Kidney capillary endothelial cell (primary cell): ENCODE data around the gene ALOX5.

Source experiments
- DNase-seq: peaks from one replicate; pipeline ENCODE4 v3.0.0-alpha.2; 2018; ENCODE audit warnings: low spot score

The ALOX5 gene

DNA sequence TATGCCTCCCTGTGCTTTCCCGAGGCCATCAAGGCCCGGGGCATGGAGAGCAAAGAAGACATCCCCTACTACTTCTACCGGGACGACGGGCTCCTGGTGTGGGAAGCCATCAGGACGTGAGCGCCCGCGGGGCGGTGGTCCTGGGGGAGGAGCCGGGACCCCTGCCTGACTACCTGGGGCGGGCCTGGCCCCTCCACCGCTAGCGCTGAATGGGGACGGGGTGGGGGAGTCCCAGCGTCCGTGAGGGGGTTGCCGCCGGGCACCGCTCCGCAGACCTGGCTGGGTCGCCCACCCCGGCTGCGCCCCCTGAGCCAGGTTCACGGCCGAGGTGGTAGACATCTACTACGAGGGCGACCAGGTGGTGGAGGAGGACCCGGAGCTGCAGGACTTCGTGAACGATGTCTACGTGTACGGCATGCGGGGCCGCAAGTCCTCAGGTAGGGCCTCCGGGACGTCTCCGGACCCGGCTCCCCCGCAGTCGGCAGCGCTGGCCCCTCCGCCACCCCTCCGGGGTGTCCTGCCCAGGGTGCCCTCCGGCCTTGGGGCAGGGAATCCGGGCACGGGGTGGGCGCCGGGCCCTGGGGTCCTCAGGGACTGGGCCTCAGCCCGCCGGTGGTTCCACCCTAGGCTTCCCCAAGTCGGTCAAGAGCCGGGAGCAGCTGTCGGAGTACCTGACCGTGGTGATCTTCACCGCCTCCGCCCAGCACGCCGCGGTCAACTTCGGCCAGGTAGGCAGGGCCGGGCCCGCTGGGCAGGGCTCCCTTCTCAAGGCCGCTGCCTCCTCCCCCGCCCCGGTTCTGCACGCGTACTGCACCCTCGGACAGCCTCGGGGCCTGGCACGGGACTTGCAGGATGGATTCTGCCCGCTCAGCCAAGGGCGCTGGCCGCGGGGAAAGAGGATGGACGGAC lies 69.3 kb downstream of the ALOX5 start:
- DNase-seq = no peak

DNA sequence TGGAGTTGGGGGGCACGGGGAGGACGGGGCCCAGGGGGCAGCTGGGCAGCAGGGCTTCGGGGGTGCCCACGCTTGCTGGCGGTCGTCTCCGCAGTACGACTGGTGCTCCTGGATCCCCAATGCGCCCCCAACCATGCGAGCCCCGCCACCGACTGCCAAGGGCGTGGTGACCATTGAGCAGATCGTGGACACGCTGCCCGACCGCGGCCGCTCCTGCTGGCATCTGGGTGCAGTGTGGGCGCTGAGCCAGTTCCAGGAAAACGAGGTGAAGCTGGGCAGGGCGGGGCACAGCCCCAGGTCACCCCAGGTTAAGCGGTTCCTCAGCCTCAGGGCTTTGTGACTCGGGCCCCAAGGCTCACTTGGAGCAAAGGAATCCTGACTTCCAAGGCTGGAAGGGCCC lies 70.0 kb downstream of the ALOX5 start:
- no peak for DNase-seq

DNA sequence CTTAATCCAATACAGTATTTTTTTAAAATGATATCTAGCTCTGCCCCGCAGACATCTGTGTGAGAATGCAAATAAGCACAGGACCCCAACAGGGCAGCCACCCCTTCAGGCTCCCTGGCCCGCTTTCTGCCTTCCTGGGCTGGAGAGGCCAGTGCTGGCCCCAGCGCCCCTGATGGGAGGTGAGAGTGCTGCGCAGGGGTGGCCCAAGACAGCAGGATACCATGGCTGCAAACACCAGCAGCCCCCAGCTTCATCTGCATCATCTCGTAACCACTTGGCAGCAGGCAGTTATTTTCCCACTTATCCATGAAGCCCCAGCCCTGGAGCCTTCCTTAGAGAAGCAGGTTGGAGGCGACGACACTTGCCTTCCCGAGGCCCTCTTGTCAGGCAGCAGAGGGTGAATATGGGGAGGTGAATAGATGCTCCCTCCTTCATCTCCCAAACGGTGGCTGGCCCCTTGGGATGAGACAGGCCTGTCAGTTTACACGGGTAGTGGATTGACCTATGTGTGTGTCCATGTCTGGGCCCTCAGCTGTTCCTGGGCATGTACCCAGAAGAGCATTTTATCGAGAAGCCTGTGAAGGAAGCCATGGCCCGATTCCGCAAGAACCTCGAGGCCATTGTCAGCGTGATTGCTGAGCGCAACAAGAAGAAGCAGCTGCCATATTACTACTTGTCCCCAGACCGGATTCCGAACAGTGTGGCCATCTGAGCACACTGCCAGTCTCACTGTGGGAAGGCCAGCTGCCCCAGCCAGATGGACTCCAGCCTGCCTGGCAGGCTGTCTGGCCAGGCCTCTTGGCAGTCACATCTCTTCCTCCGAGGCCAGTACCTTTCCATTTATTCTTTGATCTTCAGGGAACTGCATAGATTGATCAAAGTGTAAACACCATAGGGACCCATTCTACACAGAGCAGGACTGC lies 71.2 kb downstream of the ALOX5 start:
- no peak for DNase-seq

DNA sequence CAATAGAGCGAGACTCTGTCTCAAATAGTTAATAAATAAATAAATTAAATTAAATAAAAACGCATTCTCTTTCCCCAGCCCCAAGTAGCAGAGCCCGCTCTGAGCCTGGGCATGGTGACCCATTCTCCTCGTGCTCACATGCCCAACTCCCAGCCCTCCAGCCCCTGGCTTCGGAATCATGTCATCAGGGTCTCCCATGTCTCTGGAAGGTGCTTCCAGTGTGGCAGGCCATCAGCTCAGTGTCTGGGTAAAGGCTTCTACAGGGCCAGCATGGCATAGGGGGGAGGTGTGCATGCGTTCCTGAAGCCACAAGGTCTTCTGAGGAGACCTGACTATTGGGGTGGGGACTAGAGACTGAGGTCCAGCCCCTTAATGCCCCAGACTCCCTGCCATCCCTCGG lies 72.8 kb downstream of the ALOX5 start:
- no peak for DNase-seq

DNA sequence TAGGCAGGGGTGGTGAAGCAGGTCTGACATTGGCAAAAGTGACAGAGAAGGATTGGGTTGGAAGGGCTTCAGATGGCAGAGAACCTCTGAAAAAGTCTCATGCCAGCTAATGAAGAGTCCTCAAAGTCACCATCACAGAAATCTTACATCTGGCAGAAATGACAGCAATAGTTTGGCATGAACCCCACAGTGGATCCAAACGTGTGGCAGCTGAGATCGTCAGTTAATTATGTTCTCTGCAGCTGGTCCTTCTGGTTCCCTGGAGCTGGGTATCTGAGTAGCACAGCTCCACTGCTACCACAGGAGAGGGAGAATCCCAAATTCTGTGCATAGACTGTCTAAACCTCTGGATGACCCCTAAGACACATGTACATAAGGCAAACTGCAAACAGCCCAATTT lies 73.4 kb downstream of the ALOX5 start:
- no peak for DNase-seq

DNA sequence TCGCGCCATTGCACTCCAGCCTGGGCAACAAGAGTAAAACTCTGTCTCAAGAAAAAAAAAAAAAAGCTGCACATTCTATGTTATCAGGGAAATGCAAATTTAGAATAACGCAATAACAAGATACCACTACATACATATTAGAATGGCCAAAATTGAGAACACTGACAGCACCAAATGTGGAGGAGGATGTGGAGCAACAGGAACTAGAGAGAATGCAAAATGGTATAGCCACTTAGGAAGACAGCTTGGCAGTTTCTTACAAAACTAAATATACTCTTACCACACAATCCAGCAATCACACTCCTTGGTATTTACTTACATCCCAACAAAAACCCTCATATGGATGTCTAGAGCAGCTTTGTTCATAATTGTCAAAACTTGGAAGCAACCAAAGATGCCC lies 76.8 kb downstream of the ALOX5 start:
- no peak for DNase-seq

DNA sequence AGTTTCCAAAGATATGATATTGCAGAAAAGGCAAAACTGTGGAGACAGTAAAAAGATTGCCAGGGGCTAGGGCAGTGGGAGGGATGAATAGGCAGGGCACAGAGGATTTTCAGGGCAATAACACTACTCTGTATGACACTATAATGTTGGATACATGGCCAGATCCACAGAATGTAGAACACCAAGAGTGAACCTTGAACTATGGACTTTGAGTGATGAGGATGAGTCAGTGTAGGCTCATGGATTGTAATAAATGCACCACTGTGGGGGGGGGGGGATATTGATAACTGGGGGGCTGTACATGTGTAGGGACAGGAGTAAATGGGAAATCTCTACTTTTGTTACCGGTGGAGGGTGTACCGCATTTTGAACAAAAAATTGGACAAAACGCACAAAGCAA lies 77.4 kb downstream of the ALOX5 start:
- no peak for DNase-seq

DNA sequence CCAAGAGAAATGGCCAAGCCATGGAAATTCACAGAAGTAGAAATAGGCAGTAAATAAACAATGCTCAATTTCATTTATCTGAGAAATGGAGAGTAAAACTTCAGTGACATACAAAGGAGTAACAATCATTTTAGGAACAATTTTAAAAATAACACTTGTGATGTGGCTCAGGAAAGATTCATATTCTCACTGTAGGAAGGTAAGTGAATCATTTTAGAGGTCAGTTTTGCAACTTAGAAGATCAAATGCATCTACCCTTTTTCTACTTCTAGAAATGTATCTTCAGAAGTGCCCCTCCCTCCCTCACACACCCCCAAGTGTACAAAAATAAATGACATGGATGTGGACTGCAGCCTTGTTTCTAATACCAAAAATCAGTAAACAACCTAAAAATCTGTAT lies 78.3 kb downstream of the ALOX5 start:
- DNase-seq = no peak

DNA sequence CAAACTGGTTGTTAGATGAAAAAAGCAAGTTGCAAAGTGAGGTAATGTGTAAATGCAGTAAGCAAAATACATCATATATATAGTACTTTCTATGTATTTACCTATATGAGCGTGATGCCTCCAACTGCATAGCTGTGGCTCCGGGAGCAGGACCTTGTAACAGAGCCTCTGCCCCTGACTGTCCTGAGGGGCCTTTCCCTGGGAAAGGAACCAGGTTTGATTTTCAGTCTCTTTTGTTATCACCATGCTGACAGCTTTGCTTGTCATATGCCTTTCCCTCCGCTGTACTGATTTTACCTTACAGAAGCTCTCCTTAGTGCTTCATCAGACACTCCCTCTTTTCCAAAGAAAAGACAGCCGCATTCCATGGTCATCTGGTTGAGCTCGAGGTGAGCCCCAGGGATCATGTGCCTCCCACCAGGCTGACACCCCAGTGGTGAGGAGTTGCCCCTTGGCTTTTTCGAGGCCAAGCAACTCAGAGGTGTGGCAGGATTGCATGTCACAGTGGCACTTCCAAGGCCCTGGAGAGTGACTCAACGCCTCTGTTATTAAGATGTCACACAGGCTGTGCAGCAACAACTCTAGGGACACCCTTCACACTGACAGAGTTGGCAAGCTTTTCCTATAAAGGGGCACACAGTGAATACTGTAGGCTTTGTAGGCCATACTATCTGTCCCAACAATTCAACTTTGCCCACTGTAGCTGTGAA lies 78.9 kb downstream of the ALOX5 start:
- DNase-seq = no peak

DNA sequence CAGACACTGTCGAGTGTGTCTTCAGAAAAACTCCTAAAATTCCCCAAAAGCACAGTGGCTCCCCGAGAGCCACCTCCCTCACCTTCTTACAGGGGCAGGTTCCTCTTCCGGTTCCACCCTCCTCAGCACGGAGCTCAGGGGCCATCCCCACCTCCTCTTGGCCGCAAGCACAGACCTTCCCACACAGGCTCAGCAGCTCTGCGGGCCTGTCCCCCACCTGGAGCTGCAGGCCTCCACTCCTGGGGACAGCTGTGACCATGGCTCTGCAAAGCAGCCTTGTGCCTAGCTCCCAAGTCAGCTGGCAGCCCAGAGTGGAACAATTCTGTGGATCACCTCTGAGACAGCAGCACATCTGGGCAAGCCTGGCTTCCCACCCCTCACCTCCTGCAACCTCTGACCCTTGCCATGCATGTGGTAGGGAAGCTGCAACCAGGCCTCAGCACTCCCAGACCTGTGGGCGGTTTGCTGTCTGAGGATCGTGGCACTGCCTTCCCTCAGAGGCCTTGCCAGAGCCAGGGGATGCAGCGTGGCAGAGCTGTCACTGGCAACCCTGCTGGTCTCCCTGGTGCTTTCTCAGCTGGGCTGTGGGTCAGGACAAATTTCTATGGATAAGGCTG lies 79.7 kb downstream of the ALOX5 start:
- no peak for DNase-seq

DNA sequence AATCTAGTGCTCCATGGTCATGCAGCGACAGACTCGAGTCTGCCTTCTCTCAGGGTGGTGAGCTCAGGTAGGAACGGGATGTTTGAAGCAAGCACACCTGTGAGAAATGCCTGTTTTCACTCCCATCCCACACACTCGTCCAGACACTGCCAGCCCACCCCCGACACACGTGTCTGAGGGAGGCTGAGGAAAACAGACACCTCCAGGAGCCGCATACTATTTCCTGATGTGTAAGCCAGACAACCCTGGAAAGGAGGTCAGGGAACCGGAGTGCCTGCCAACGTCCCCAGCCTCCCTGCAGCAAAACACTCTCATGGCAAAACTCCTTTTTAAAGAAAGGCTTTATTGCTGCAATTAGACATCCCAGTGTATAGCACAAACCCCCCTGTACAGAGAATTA lies 80.2 kb downstream of the ALOX5 start:
- no peak for DNase-seq

DNA sequence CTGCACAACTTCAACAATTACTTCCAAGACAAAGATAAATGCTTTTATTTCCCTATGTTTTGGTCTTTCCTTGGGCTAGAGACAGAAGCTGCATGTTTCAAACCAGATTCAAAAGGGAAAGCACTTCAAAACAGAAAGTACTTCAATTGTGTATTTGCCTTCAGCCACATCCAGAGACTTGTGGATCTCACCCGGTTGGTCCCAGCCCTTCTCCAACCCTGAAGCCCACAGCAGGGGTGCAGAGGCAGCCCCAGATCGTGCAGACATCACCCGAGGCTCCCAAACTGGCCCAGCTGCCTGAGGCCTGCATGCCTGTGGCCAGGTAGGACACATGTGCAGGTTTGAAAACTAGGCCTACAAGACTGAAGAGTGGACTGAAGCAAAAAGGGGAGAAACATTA lies 80.8 kb downstream of the ALOX5 start:
- no peak for DNase-seq

DNA sequence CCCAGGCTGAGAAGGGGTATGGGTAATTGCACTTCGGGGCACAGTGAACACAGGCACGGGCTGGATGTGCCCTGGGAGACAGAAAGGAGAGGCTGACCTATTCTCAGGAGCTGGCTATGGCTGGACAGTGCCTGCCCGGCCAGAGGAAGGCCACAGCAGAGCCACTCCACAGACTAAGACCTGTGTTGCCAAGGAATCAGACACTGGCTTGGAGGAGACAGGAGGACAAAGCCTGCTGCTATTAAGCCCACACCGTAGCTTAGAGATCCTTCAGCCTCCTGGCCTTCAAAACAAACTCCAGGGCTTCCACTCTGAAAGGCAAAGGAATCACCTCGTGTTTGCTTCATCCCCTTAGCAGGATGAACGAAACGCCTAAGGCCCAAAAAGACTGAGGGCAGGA lies 82.2 kb downstream of the ALOX5 start:
- no peak for DNase-seq

DNA sequence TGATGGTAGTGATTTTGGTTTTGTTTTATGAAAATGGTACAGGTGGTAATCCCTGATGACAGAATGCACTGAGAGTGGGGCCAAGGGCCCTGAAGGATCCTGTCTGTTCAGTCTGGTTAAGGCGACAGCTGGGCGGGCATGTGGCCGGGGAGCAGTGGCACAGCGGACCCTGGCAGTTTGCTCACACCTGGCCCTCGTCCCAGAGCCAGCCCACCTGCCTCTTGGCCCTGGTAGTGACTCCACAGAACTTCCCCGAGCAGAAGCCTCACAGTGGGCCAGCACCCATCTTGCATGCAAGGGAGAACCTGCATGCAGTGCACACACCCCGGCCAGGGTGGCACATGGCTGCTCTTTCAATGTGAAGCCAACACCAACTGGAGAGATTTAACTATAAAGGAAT lies 82.8 kb downstream of the ALOX5 start:
- DNase-seq = no peak

DNA sequence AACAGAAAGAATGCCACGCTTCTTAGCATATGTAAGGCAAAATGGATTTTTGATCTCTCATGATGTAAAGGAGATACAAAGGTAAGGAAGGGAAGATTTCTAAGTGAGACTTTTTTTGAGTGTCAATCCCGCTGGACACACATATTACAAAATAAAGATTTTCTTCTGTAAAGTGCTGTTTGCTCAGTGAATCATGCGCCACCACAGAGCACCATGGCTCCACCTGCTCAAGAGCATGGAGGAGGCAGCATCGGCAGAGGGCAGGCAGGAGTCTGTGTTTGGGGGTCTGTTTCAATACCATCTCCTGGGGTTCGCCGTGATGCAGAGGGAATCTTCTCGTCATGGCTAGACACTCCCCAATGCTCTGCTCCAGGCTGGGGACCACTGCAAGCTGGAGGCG lies 83.5 kb downstream of the ALOX5 start:
- no peak for DNase-seq

DNA sequence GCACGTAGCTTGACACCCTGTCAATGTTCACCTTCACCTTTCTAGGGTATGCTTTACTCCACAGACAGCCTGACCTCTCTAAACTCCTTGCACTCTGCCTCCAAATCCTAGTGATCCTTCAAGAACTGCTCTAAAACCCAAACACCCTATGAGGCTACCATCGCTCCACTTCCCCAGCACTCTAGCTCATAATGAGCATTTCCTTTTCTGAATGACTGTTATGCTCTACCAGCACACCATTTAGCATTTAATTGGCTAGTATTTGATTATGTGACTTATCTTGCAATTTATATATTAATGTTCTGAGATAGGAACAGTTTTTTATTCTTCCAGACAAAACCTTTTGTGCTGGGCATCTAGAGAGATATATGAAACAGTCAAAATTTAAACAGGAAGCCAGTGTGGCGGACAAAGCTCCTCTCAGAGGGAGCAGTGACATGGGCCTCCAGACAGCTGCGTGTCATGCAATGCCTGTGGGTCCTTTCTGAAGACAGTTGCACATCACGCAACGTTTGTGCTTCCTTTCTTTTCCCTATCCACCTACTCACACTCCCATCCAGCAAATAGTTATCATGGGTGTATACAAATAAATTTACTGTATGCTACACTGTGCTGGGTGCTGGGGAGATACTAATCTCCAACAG lies 86.3 kb downstream of the ALOX5 start:
- no peak for DNase-seq

DNA sequence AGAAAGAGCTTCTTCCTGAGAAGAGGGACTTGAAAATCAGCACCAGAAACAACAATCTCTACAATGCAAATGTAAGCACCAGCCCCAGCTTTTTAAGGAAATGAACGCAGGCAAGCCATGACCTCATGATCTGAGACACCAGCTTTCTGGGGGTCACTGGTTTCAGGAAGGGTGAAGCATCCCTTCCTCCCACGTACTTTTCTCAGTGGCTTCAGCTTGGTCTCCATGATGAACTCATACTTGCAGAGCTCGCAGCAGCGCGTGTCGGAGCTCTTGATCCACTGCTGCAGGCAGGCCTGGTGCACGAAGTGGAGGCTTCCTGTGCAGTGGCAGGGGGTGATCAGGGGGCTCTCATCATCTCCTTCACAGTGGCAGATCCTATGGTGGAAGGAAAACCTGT lies 87.0 kb downstream of the ALOX5 start:
- no peak for DNase-seq

DNA sequence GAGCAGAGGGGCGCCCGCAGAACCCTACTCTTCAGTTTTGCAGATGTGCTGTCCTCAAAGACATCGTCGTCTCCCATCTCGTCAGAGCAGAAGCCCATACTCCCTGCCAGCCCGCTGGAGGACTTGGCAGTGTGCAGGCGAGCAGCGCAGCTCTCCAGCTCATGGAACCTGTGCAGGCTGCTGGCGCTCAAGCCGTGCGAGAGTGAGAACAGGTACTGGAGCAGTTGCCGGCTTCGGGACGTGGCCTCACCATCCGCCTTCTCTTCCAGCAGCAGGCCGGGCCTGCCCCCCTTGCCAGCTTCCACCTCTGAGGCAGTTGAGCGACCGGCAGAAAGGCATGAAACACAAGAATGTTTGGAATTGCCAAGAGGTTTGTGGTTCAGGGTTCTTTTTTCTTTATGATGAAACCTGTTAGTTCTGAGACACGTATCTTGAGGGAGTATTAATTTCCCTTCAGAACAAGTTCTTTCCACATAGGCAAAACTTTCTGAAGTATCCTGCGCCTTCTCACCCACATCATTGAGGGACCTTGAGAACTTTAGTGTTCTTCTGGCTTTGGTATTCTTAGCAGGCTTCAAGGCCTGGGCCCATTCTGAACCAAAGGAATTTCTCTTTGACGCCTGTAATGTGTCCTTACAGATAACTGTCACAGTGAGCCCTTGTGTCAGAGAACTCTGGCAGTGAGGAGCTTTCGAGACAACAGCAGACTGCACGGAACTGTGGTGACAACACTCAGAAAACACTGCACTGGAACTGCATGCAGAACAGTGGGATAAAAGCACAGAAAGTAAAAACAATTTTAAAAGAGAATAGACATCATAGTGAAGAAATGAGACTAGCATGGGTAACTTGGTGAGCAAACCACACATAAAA lies 89.5 kb downstream of the ALOX5 start:
- DNase-seq = no peak

DNA sequence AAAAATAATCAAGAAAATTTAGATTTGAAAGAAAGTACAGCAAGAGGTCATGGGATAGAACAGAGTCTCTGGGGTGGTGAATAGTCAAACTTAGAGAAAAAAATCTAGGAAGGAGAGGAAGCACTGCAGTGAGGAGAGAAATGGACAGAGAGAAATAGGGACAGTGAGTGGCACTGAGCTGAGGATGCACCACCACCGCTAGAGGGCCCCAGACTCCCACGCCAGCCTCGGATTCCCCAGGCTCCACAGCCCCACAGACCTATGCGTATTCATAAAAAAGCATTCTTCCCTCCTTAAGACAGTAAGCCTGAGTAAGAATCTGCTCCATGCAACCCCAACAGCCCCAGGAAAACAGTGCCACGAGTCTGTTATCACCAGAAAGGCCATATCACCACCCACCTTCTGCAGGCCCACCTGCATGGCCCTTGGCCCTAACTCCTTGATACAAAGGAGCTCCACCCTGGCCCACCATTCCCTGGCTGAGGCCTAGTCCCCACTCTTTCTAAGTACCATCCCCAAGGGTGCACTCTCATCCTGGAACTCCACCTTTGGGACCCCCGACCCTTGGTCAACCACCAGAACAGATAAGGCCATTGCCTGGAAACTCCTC lies 91.0 kb downstream of the ALOX5 start:
- peak; percentile 46 for DNase-seq

DNA sequence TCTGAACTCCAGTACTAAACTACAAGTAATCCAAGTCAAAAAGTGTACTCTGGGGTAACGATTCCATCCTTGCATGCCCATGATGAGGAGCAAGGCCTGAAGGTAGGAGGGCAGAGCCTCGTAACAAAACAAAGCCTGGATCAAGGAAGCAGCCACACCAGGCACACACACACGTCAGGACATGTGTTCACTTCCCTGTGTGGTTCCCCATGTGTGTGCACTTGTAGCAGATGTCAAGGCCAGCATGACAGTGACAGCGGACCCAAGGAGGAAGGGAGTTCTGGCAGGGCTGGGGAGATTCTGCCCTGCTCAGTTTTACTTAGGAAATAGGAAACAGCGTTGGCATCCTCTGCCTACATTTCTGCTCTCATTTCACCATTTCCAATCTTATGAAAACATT lies 92.8 kb downstream of the ALOX5 start:
- DNase-seq = no peak
